ENCODE measurements around the gene MYH10.
"Not testable (repeated sequence)": the region's sequence is repeated elsewhere in the genome, so short reads cannot be mapped to it uniquely, and the experiment has no call there.

Gene MYH10

DNA sequence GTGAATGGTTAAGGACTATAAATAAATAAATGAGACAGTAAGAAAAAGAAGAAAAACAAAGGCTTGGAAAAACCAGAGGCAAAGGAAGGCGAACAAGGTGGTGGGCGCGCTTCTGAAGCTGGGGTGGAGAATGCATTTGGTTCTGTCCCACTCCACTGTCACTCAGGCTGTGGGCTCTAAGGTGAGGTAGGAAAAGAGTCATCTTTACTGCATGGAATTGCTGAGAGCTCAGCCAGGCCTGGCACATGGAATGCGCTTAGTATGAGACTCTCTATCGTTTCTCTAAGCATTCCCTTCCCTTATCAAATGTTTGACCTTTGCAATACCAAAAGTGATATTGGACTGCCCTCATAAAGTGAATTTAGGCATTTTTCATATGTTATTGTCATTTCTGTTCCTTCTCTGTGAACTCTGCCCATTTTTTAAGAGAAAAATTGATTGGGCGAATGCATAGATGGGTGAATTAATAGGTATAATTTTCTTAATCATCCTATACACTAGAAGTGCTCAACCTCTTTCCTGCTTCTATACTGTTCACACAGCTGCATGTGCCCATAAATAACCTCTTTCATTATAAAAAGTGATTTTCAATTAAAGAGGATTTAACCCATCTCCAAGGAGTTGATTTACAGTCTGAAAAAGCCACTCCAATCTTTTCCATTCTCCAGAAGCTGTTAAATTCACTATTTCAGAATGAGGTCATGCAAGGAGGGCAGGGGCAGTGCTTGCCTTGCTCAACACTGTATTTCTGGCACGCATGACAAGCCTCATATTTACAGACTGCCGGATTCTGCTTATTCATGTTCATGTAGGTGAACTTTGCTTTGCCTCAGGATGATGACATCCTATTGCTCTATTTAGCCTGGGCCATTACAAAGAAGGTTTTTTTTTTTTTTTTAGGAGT, 87.7 kb downstream of the MYH10 start:
- DNase-seq = no peak

GRCh38 chr17:8539976-8540375, 90.5 kb downstream of the MYH10 start:
- not testable (repeated sequence) for DNase-seq

GRCh38 chr17:8537734-8538133, 92.8 kb downstream of the MYH10 start:
- no peak for DNase-seq

DNA sequence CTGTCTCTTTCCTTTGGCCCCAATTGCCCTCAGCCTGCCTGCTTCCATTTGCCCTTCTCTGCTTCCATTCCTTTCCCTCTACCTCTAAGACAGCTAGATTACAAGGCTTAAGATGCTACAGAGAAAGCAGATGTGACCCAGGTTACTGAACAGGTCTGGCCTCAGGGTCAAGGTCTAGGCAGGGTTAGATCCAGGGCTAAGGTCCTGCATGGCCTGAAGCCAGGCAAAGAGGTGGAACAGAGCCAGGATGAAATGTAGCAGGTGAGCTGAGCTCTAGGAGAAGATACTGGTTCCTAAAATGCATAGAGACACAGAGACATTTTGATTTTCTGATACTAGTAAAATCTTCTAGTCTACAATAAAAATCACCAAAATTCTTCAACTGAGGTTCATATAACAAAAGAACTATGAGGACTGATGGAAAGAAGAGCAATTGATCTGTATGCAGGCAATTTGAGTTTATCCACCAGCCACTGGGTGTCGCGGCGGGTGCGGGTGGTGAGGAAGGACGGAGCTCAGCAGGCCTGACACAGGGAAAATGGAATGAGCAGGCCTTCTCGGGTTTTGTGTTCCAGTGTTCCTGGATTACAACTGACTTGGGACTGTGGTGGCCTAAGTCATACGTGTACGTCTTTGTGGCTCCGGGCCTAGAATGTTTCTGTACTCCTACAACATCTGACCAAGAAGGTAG, 95.9 kb downstream of the MYH10 start:
- DNase-seq = no peak

DNA sequence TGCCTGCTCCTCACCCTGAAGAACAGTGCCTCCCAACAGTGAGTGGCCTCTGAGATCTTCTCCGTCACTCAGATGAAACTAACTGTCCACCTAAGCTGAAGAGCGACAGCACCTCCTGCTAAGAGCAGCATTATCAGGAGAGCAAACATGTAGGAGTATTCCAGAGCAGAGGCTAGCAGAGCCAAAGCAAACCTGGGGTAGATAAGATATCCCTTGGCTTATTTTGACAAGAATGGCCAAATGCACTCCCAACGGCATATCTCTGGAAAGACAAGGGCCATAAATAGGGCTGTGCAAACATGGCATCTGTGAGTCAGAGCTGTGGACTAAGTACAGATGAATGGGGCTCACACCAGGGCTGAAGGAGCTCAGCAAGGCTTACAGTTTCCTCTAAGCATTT, 98.5 kb downstream of the MYH10 start:
- DNase-seq = no peak

- DNase-seq = no peak
Observed at GRCh38 chr17:8522577-8522976, 107.9 kb downstream of the MYH10 start.

- no peak for DNase-seq
Observed at GRCh38 chr17:8520981-8521380, 109.5 kb downstream of the MYH10 start.

DNA sequence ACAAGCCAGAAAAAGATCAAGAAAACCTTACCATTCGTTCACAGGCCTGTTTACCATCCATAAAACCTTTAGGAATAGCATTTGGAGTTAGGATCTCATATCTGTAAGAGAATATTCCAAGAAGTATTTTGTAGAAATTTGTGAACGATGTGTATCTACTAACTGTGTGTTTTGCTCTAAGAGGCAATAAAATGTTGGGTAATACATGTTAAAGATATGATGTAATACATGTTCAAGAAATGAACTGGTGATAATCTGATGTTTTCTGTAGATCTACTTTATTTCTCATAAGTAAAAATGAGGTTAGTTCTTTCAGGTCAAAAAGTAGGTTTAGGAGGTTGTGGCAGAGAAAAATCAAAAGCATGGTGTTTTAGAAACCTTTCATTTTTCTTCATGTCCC, 111.7 kb downstream of the MYH10 start:
- no peak for DNase-seq

DNA sequence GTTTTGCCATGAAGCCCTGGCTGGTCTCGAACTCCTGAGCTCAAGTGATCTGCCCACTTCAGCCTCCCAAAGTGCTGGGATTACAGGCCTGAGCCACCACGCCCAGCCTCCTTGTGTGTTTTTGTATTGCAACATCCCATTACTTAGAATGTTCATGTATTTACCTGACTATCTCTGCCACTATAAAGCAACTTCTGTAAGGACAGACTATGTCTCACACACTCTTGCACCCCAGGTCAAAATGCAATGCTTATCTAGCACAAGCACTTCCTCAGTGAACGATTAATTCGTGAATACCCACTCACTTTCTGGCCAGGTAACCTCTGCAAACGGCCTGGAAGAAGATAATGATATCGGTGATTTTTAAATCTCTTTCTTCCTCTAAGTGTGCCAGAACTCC, 112.2 kb downstream of the MYH10 start:
- DNase-seq = no peak

GRCh38 chr17:8514801-8515200, 115.7 kb downstream of the MYH10 start:
- no peak for DNase-seq

DNA sequence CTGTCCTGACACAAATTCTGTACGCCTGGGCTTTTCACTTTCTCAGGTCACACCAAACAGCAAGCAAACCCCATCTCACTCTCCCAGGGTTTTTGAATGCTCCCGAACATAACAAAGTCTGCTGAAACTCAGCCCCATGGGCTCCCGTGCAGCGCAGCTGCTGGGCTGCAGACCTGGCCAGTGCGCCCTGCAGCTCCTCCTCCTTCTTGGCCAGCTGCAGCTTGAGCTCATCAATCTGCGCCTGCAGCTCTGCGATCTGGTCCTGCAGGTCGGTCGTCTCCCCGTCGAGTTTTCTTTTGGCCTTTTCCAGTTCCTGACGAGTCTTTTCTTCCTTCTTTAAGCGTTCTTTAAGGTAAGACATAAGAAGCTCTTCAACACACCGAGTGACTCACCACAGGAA, 124.4 kb downstream of the MYH10 start:
- DNase-seq = no peak

- no peak for DNase-seq
Observed at GRCh38 chr17:8504460-8505207, 125.9 kb downstream of the MYH10 start.

DNA sequence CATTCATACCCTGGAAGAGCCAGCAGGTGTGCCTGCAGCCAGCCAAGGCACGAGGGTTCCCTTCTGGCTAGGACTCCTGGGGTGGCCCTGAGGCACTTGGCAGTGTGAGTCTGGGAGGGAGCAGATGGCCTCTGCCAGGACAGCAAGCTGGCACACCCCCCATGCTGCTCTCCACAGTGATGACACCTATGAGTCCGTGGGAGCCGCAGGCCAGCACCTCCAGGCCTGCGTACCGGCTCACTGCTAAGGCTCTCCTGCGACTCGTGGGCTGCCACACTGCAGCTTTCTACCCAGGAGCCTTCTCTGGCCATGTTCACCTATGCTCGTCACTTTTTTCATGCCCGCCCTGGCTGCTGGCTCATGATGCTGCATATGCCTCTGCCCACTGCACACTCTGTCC, 126.7 kb downstream of the MYH10 start:
- DNase-seq = no peak

GRCh38 chr17:8503368-8503767, 127.2 kb downstream of the MYH10 start:
- no peak for DNase-seq

DNA sequence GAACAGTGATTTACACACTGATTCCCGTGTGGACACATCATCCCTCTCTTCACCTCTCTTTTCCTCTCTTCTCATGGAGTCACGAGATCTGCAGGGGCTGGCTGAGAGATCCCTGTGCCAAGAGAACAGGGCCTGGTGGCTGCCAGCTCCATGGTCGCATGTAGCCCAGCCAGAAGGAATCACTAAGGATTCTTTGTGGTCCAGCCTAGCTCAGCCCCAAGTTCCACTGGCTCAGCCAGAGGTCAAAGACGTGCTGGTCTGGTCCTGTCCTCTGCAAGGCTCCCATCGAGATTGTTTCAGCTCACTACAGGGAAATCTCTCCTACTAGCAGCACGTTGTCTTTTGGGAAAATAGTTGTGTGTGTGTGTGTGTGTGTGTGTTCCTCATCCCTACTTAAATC, 128.4 kb downstream of the MYH10 start:
- DNase-seq = no peak

- no peak for DNase-seq
Observed at GRCh38 chr17:8500609-8501008, 129.9 kb downstream of the MYH10 start.

GRCh38 chr17:8499614-8500013, 130.9 kb downstream of the MYH10 start:
- no peak for DNase-seq

DNA sequence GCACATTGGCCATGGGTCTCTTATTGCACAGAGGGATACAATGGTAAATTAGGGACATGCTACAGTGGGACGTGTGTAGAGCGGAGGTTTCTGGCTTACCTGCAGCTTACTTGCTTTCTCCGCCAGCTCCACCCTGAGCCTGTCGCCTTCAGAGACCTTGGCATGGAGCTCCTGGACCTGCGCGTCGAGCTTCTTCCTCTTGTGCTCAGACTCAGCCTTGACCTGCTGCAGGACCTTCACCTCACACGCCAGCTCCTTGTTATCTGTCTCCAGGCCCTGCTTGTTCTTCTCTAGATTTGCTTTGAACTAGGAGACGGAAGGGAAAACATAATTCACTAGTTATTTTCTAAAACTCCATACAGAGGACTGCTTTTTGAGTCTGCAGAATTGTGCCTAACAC, 131.4 kb downstream of the MYH10 start:
- no peak for DNase-seq

- DNase-seq = no peak
Observed at GRCh38 chr17:8496081-8496480, 134.4 kb downstream of the MYH10 start.

GRCh38 chr17:8494506-8495111, 135.9 kb downstream of the MYH10 start:
- DNase-seq = no peak

DNA sequence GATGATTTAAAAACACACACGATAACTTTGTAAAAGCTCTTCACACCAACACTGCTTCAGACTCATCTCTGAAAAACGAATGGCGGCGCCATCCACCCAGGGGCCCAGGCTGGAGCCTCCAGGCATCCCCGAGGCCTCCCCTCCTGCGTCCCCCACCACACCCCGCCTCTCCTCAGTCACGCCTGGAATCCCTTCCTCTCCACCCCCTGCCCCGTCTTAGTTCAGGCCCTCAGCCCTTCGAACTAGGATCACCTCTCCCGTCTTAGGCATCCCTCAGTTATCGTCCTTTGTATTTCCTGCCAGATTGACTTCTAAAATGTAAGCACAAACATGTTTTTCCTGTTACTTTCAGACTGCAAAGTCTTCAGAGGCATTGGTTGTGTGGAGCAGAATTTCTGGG, 136.5 kb downstream of the MYH10 start:
- DNase-seq = no peak

DNA sequence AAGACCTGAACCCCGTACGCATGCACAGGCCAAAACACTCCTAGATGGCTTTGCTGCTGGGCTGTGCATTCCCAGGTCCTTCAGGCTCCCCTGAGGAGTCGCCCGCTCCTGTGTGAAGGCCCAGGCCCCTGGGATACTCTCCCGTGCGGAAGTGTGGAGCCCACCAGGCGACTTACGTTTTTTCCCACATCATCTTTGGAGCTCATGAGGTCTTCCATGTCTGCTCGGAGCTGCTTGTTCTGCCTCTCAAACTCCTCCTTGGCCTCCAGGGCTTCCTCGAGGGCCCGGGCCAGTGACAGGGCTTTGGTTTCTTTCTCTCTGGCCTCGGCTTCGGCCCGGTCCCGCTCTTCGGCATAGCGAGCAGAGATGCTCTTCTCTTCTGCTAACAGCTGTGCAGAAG, 138.4 kb downstream of the MYH10 start:
- DNase-seq = no peak

Data from activated CD8-positive, alpha-beta memory T cell treated with anti-CD3 and anti-CD28 coated beads for 24 hours (primary cell).